Measurements from ENCODE around the gene KRT17. TPM values are rescaled to one million over a fixed set of nuclear protein-coding genes. Genes with fewer than 3 reads are reported as not detected.

The KRT17 gene
- polyA plus RNA-seq, 1 donor (not counting 4 experiments of a cell fraction or from before 2014, with no cell fraction given) = 8,666 TPM

DNA sequence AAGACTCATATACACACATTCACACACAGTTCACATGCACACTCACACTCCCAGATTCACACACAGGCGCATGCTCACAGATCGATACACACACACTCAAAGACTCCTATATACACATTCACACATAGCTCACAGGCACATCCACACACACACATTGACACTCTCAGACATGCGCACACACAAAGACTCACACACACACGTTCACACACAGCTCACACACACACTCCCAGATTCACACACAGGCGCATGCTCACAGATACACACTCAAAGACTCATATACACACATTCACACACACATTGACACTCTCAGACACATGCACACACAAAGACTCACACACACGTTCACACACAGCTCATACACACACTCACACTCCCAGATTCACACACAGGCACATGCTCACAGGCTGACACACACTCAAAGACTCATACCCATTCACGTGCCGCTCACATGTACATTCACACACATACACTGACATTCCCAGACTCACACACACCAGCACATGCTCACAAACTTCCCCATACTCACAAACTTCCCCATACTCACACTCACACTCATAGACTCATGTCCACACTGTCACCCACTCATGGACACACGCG lies 25.6 kb upstream of the KRT17 start:
- no peaks in the 10 kb centered on the region for H4K20me1 ChIP-seq (ENCODE audit: control insufficient read depth, extremely low read depth, insufficient read depth, low read length)
- no peaks in the 10 kb centered on the region for H3K36me3 ChIP-seq (ENCODE audit: control insufficient read depth in 2 of 2, extremely low read depth in 1 of 2, insufficient read depth in 2 of 2, low read length in 2 of 2)
- no peak for DNase-seq (ENCODE audit: low read depth, low spot score)
- no peak overlapping the region for H2AFZ ChIP-seq (ENCODE audit: control insufficient read depth, low read length)
- peak overlapping the region; percentile 92 for H3K9ac ChIP-seq (ENCODE audit: control insufficient read depth, extremely low read depth, insufficient read depth, low read length)
- no peaks in the 10 kb centered on the region for H3K9me1 ChIP-seq (ENCODE audit: control insufficient read depth, extremely low read depth, insufficient read depth, low read length)
- H3K9me3 ChIP-seq (ENCODE audit: control insufficient read depth, low read depth, low read length) = no peaks in the 10 kb centered on the region
- H3K27ac ChIP-seq (ENCODE audit: control insufficient read depth, insufficient read depth, low read length) = peak overlapping the region; percentile 100
- no peak for TF ChIP-seq EZH2 (IDR thresholded peaks at IDR 0.05; ENCODE audit: low read length)
- TF ChIP-seq, protein P1, sequence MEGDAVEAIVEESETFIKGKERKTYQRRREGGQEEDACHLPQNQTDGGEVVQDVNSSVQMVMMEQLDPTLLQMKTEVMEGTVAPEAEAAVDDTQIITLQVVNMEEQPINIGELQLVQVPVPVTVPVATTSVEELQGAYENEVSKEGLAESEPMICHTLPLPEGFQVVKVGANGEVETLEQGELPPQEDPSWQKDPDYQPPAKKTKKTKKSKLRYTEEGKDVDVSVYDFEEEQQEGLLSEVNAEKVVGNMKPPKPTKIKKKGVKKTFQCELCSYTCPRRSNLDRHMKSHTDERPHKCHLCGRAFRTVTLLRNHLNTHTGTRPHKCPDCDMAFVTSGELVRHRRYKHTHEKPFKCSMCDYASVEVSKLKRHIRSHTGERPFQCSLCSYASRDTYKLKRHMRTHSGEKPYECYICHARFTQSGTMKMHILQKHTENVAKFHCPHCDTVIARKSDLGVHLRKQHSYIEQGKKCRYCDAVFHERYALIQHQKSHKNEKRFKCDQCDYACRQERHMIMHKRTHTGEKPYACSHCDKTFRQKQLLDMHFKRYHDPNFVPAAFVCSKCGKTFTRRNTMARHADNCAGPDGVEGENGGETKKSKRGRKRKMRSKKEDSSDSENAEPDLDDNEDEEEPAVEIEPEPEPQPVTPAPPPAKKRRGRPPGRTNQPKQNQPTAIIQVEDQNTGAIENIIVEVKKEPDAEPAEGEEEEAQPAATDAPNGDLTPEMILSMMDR (optimal IDR thresholded peaks at IDR 0.05 in 1 of 3, IDR thresholded peaks at IDR 0.05 in 1 of 3, conservative IDR thresholded peaks at IDR 0.05 in 1 of 3; ENCODE audit: extremely low read depth in 1 of 3, insufficient read depth in 2 of 3, low read length in 3 of 3) = no peak
- no peak for FAIRE-seq
- H3K27me3 ChIP-seq (ENCODE audit: control insufficient read depth, extremely low read depth, insufficient read depth, low read length) = no peaks in the 10 kb centered on the region
- H3K79me2 ChIP-seq (ENCODE audit: control insufficient read depth, insufficient read depth, low read length) = peaks cover 3% of the 10 kb centered on the region
- peaks cover 81% of the 10 kb centered on the region for H3K4me1 ChIP-seq (ENCODE audit: control insufficient read depth, extremely low read depth, insufficient read depth, low read length)
- H3K4me3 ChIP-seq (ENCODE audit: control insufficient read depth in 2 of 3, extremely low read depth in 1 of 3, insufficient read depth in 2 of 3, low read depth in 1 of 3, low read length in 3 of 3) = no peak overlapping the region
- dilution Hi-C loops (cut with MboI; ENCODE audit: extremely low pct_ligation_motif_present, low sequenced_read_pairs) = no loop called here
- H3K4me2 ChIP-seq (ENCODE audit: control insufficient read depth, extremely low read depth, insufficient read depth, low read depth, low read length) = no peak overlapping the region

DNA sequence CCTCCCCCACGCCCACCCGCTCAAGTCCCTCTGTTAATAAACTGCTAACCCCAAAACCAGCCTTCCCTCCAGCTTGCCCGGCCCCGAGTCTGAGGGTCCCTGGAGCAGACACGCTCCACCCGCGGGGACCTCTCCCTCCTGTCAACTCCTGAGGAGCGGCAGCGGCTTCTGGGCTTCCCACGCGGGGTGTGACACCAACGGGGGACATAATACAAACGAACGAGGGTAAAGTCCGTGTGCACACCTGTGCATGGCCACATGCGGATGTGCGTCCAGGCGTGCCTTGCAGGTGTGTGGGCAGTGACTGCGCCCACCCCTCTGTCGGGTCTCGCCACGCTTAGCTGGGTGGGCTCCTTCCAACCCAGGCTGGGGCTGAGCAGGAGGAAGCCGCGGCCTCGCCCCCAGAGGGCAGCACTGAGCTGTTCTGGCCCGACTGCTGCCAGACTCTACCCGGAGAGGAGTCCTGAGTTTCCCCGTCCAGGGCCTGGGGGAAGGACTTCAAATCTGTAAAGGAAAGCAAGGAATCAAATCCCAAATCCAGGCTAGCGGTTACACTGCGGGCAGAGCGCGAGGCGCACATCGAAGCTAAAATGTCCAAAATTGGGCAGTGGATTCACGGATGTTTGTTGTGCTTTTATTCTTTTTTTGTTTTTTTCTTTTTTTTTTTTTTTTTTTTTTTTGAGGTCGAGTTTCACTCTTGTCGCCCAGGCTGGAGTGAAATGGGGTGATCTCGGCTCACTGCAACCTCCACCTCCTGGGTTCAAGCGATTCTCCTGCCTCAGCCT lies 24.2 kb upstream of the KRT17 start:
- Histone ChIP-seq H3K4me2 (ENCODE audit: control insufficient read depth, extremely low read depth, insufficient read depth, low read depth, low read length) (peak overlapping the region; percentile 61), H3K9me1 (ENCODE audit: control insufficient read depth, extremely low read depth, insufficient read depth, low read length) (no peaks in the 10 kb centered on the region), H3K27ac (ENCODE audit: control insufficient read depth, insufficient read depth, low read length) (peak overlapping the region; percentile 100), H2AFZ (ENCODE audit: control insufficient read depth, low read length) (peak overlapping the region; percentile 87), H3K27me3 (ENCODE audit: control insufficient read depth, extremely low read depth, insufficient read depth, low read length) (no peaks in the 10 kb centered on the region), H3K79me2 (ENCODE audit: control insufficient read depth, insufficient read depth, low read length) (peaks cover 3% of the 10 kb centered on the region), H3K4me1 (ENCODE audit: control insufficient read depth, extremely low read depth, insufficient read depth, low read length) (peaks cover 68% of the 10 kb centered on the region), H3K9me3 (ENCODE audit: control insufficient read depth, low read depth, low read length) (no peaks in the 10 kb centered on the region), H4K20me1 (ENCODE audit: control insufficient read depth, extremely low read depth, insufficient read depth, low read length) (no peaks in the 10 kb centered on the region), H3K9ac (ENCODE audit: control insufficient read depth, extremely low read depth, insufficient read depth, low read length) (peak overlapping the region; percentile 74), H3K36me3 (ENCODE audit: control insufficient read depth in 2 of 2, extremely low read depth in 1 of 2, insufficient read depth in 2 of 2, low read length in 2 of 2) (no peaks in the 10 kb centered on the region), H3K4me3 (ENCODE audit: control insufficient read depth in 2 of 3, extremely low read depth in 1 of 3, insufficient read depth in 2 of 3, low read depth in 1 of 3, low read length in 3 of 3) (peak overlapping the region in 1 of 3 experiments; percentile 24)
- DNase-seq (ENCODE audit: low read depth, low spot score) (no peak), FAIRE-seq (peak; percentile 76)
- TF ChIP-seq, protein P1 (optimal IDR thresholded peaks at IDR 0.05 in 1 of 3, IDR thresholded peaks at IDR 0.05 in 1 of 3, conservative IDR thresholded peaks at IDR 0.05 in 1 of 3; ENCODE audit: extremely low read depth in 1 of 3, insufficient read depth in 2 of 3, low read length in 3 of 3) = peak in 2 of 3 experiments; percentile 82 to 99
- TF ChIP-seq EZH2 (IDR thresholded peaks at IDR 0.05; ENCODE audit: low read length) = no peak
- dilution Hi-C loops (cut with MboI; ENCODE audit: extremely low pct_ligation_motif_present, low sequenced_read_pairs) = no loop called here

Measured in keratinocyte (primary cell).